ENCODE results near the gene GNAI3. TPM values are rescaled to one million over a fixed set of nuclear protein-coding genes. Genes with fewer than 3 reads are reported as not detected.

GNAI3 gene
- polyA plus RNA-seq, 2 of the 4 experiments (the other 2 are of a cell fraction): 5.3 to 8.7 TPM

GRCh38 chr1:109523706-109524105, 24.7 kb upstream of the GNAI3 start (continued):
- TF ChIP-seq MAX (IDR thresholded peaks at IDR 0.05): no peak
- TF ChIP-seq CBX8 (IDR thresholded peaks at IDR 0.05): no peak

- CTCF ChIA-PET: interaction anchor here (7.8 to 21.4 kb wide), 3 partner anchors 15 to 35 kb away, joined by 143 to 749 read pairs (median 232); partner anchors contain the start of genes AMIGO1, ATXN7L2, CYB561D1 and GPR61
- ATAC-seq: no peak
- 45% methylated on average over 12 of the region's 14 CpGs for WGBS (ENCODE audit: missing lambda C conversion rate)
- Histone ChIP-seq H3K4me1 (no peaks in the 10 kb centered on the region), H3K4me2 (no peak overlapping the region), H3K27ac (no peak overlapping the region), H3K9me3 (peaks cover 2% of the 10 kb centered on the region; the same call in 1 of the 3 replicates), H3K4me3 (no peak overlapping the region)
- FAIRE-seq: no peak
- TF ChIP-seq HDAC2 (IDR thresholded peaks at IDR 0.05): no peak
- TF ChIP-seq ZSCAN20 (CRISPR knock-in tag; IDR thresholded peaks at IDR 0.05): no peak
- no peak for TF ChIP-seq ELK1 (IDR thresholded peaks at IDR 0.05; ENCODE audit: low read depth, low read length)
- no peak for TF ChIP-seq FOSL2 (IDR thresholded peaks at IDR 0.05)
- TF ChIP-seq FOSL2 (CRISPR knock-in tag; IDR thresholded peaks at IDR 0.05): no peak
- no peak for TF ChIP-seq HEYL (CRISPR knock-in tag; IDR thresholded peaks at IDR 0.05)
- TF ChIP-seq TP53 (CRISPR knock-in tag; IDR thresholded peaks at IDR 0.05): no peak
- TF ChIP-seq JUN (IDR thresholded peaks at IDR 0.05): no peak
- no peak for TF ChIP-seq JUNB (IDR thresholded peaks at IDR 0.05)
- no peak for TF ChIP-seq GATA3 (IDR thresholded peaks at IDR 0.05; ENCODE audit: borderline replicate concordance)
- TF ChIP-seq NPAS2 (CRISPR knock-in tag; IDR thresholded peaks at IDR 0.05; ENCODE audit: borderline replicate concordance): no peak
- no peak for TF ChIP-seq BHLHE40 (IDR thresholded peaks at IDR 0.05; ENCODE audit: low read depth, low read length)
- no peak for TF ChIP-seq SMC3 (IDR thresholded peaks at IDR 0.05)
- no peak for TF ChIP-seq EHMT2 (IDR thresholded peaks at IDR 0.05; ENCODE audit: low read depth)
- TF ChIP-seq ZNF302 (CRISPR knock-in tag; IDR thresholded peaks at IDR 0.05): no peak
- TF ChIP-seq HES2 (IDR thresholded peaks at IDR 0.05): no peak
- DNase-seq (ENCODE audit: low read depth in 1 of 2, low spot score in 1 of 2): no peak
- POLR2A ChIA-PET: no interaction called here
Observed at GRCh38 chr1:109527098-109527811, 21.2 kb upstream of the GNAI3 start.

GRCh38 chr1:109527846-109528695, 20.3 kb upstream of the GNAI3 start:
- TF ChIP-seq ZNF302 (CRISPR knock-in tag; IDR thresholded peaks at IDR 0.05): no peak
- TF ChIP-seq JUNB (IDR thresholded peaks at IDR 0.05): no peak
- no peak for TF ChIP-seq RNF2 (IDR thresholded peaks at IDR 0.05; ENCODE audit: borderline replicate concordance, low read depth)
- TF ChIP-seq HOXB13 (CRISPR knock-in tag; IDR thresholded peaks at IDR 0.05; ENCODE audit: low read depth): no peak
- no peak for TF ChIP-seq E2F6 (IDR thresholded peaks at IDR 0.05; ENCODE audit: borderline replicate concordance, low read depth)
- no peak for TF ChIP-seq MAX (IDR thresholded peaks at IDR 0.05)
- ChIA-PET CTCF (interaction anchor here (7.8 to 21.4 kb wide), 3 partner anchors 14 to 36 kb away, joined by 143 to 749 read pairs (median 232); partner anchors contain the start of genes AMIGO1, ATXN7L2, CYB561D1 and GPR61), POLR2A (interaction anchor here (1.3 kb wide), 1 partner anchor 34 kb away, joined by 3 read pairs; the partner anchor contains the start of gene CYB561D1)
- no peak overlapping the region for H3K27ac ChIP-seq
- DNase-seq (ENCODE audit: low read depth in 1 of 2, low spot score in 1 of 2) (no peak), FAIRE-seq (no peak), ATAC-seq (no peak)
- H3K9me3 ChIP-seq: peaks cover 2% of the 10 kb centered on the region; the same call in 1 of the 3 replicates
- H3K4me1 ChIP-seq: peaks cover 4% of the 10 kb centered on the region; the same call in 2 of the 3 replicates
- H3K4me2 ChIP-seq: no peak overlapping the region
- no peak overlapping the region for H3K4me3 ChIP-seq
- WGBS (ENCODE audit: missing lambda C conversion rate): 57% methylated on average over 5 of the region's 9 CpGs

All from A549 (cell line).